Measurements from ENCODE around the gene RASGRP2.

GRCh38 chr11:64774144-64774543, 30.2 kb upstream of the RASGRP2 start:
- no peak for TF ChIP-seq CTCF (conservative IDR thresholded peaks at IDR 0.05; ENCODE audit: low read depth in 2 of 2)
- TF ChIP-seq POLR2AphosphoS5 (IDR thresholded peaks at IDR 0.05; ENCODE audit: low read depth) = no peak
- TF ChIP-seq EZH2 (IDR thresholded peaks at IDR 0.05; ENCODE audit: low read depth, unreplicated experiment) = no peak
- TF ChIP-seq ETS1 (IDR thresholded peaks at IDR 0.05) = no peak
- TF ChIP-seq NANOG (IDR thresholded peaks at IDR 0.05; ENCODE audit: borderline replicate concordance) = no peak
- TF ChIP-seq REST (IDR thresholded peaks at IDR 0.05; ENCODE audit: unreplicated experiment) = no peak
- no peak for TF ChIP-seq STAT1 (IDR thresholded peaks at IDR 0.05; ENCODE audit: unreplicated experiment)
- TF ChIP-seq JUNB (IDR thresholded peaks at IDR 0.05; ENCODE audit: unreplicated experiment) = no peak

All from GM23338 (cell line).